Stimulated activated CD4-positive, alpha-beta T cell treated with anti-CD3 and anti-CD28 coated beads, TNF-alpha, amount 100 ng/mL, for 1 hour (primary cell): ENCODE results near the gene PPM1F.
"Not testable (repeated sequence)": the region's sequence is repeated elsewhere in the genome, so short reads cannot be mapped to it uniquely, and the experiment has no call there.

Experiments
- DNase-seq, 3 donors: peaks; one replicate each; pipeline ENCODE4 v3.0.0-alpha.2; 2020; ENCODE audit warnings: low read depth in 3 of 3, low spot score in 1 of 3

Gene PPM1F

DNA sequence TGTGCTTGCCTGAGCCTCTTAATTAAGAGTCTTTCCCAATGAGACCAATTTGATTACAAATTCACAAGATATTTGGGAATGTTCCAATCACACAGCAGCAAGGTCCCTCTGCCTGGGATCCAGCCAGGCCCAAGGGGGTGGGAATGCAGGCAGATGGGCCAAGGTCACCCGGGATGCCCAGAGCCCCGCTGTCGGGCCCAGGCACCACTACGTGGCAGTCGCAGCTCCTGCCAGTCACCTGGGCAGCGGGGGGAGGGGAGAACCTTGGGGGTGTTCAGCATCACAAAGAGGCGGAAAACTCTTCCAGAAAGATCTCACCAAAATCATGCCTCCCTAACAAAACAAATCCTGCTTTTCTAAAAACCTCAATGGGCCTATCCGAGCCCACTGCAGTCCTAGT is 30.9 kb downstream of the PPM1F start:
- no peak for DNase-seq

DNA sequence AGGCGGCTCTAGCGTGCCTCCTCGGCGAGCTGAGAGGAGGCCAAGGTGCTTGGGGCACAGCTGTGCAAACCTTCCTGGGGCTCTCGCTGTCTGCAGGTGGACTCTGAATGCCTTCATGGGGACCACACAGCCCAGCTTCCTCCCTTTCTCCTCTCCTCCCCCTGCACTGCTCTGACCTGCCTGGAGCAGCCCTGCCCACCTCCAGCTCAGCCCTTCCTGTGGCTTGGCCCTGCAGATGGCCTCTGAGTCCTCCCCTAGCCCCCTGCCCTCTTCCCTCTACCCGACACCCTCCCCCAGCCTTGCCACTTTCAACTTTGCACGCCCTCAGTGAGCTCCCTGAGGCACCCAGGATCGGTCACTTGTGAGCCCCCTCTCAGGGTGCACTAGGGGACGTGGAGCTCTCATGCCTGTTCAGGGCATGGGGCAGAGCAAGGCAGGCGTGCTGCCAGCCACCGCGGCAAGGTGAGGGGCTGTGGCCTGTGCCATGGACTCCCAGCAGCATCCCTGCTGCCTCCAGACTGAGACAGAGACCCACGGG is 31.4 kb downstream of the PPM1F start:
- DNase-seq, result no peak

DNA sequence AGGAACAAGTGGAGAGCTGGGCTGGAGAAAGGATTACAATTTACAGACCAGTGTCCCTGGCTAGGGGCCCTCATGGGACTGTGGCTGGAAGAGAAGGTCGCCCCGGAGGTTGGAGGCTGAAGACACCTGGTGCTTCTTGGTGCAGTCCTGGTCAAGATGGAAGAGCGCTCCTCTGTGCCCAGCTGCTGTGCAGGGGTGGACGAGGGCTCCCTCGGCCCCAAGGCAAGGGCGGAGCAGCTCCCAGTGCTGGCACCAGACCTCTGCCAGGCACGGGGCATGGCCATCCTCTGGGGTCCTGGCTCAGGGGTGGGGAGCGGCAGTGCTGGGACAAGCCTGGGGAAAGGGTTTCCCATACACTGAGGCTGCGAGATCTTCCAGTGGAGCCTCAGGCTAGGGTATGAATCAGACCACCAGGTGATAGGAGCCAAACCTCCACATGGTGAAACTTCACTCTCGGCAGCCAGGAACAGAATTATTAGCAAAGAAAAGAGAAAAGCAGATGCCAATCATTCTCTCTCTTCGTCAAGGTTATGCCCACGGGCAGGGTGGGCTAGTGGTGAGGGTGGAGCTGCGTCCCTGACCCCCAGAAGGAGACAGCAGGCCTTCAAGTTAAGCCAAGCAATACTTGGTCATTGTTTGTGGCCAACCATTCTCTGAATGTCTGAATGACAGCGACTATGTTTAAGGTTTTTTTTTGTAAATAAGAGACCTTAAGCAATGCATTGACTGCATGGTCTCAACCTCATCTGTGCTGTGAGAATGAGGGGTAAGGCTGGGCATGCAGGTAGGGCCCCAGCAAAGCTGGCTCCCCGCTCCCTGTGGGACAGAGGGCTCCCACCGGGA is 32.1 kb downstream of the PPM1F start:
- no peak for DNase-seq

GRCh38 chr22:21919526-21920307 is 32.9 kb downstream of the PPM1F start:
- DNase-seq, result no peak

DNA sequence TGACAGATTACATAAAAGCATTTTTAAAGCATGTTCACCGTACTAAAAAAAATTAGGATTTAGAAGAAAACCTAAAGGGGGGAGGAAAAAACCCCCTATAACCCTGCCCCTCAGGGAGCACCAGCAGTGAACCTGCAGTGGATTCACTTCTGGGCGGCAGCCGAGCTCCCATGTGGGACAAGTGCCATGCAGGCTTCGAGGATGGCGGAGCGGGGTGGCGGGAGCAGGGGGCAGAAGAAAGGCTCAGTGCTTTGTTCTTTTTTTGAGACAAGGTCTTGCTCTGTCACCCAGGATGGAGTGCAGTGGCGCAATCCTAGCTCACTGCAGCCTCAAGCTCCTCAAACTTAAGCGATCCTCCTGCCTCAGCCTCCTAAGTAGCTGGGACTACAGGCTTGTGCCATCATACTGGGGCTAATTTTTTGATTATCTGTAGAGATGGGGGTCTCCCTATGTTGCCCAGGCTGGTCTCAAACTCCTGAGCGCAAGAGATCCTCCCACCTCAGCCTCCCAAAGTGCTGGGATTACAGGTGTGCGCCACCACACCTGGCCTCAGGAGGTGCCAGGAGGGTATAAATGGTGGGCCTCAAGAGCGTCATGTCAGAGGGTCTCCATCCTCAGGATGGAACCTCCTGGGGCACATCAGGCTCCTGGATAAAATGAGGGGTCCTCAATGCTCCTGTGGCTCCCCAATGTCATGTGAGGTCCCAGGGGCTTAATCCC is 34.0 kb downstream of the PPM1F start:
- DNase-seq, result no peak

DNA sequence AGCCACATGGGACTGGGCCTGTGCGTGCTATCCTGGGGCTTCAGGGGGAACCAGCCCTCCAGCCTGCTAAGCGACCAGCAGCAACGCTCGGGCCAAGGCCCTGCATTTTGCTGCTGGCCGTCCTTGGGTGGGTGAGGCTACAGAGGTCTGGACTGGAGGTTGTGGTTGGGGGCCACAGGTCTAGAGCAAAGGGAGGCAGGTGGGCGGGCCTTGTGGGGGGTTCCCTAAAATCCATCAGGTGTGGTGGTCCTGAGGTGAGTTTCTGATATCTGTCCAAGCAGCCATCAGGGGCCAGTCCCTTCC is 34.7 kb downstream of the PPM1F start:
- no peak for DNase-seq

GRCh38 chr22:21917181-21917958 is 35.3 kb downstream of the PPM1F start:
- no peak for DNase-seq

DNA sequence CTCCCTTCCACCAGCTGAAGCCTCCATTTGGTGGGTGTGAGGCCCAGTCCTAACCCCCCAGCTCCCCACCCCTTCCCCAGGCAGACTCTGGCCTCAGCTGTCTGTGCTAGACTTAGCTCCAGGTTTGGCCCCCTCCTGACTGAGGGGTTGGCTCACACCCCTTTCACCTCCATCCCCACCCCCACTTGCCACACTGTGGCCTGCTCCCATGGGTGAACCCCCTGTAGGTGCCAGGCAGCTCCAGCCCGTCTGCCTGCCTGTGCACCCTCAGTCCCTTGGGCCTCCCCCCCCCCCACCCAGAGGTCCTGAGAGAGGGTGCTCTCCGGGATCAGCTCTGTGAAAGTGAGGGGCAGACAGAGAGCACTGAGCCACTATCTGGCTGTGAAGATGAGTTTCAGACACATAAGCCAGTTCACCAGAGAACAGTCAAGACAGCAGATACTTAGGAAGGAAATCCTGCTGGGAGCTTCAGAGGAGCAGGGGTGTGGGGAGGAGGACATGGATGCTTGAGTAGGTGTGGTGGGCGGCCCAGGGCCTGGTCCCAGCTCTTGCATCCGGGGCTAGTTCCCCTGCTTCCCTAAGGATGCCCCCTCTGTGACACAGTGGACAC is 36.2 kb downstream of the PPM1F start:
- DNase-seq, result no peak

DNA sequence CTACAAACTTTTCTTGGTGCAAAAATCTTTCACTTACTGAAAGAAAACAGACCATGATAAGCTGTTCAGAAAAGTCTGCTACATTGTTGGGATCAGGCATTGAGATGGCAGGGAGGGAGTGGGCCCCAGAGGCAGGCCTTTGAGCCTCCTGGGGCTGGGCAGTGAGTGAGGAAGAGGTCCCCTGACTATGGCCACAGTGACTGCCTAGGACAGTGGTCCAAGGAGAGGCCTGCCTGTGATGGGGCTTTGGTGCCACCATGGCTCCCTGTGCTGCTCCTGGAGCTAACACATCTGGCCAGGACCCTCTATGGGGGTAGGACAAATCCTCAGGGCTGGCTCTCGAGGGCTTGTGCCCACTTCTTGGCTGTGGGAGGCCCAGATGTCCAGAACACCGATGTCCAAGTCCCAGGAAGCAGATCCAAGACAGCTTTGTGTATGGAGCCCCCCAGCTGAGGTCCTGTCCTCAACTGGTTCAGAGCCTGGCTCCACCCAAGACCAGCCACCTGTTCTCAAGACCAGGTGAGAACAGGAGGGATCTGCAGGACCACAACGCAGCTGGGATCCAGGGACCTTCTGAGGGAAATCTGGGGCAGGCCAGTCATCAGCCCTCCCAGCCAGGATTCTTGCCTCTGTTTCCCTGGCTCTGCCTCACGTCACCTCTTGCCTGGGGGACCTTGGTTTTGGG is 36.9 kb downstream of the PPM1F start:
- DNase-seq, result no peak

GRCh38 chr22:21914033-21914642 is 38.5 kb downstream of the PPM1F start:
- DNase-seq, result not testable (repeated sequence)

GRCh38 chr22:21910367-21910766 is 42.3 kb downstream of the PPM1F start:
- DNase-seq, result not testable (repeated sequence)

DNA sequence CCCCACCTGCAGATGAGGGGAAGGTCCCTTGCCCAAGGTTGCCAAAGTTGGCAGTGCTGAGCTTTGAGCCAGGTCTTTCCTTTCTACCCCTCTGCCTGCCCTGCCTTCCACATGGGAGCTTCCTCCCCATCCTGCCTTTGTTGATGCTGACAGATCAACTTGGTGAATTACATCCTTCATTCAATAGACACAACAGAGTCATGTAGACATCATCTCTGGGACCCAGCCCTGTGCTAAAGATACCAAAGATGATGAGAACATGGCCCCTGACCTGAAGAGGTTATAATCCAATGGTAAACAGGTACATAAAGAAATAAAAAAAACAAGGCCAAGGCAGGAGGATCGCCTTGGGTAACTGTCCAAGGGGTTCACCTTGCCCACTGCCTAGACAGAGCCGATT is 42.8 kb downstream of the PPM1F start:
- DNase-seq, result no peak

- DNase-seq, result no peak
Measured at GRCh38 chr22:21907638-21908522, 44.8 kb downstream of the PPM1F start.

DNA sequence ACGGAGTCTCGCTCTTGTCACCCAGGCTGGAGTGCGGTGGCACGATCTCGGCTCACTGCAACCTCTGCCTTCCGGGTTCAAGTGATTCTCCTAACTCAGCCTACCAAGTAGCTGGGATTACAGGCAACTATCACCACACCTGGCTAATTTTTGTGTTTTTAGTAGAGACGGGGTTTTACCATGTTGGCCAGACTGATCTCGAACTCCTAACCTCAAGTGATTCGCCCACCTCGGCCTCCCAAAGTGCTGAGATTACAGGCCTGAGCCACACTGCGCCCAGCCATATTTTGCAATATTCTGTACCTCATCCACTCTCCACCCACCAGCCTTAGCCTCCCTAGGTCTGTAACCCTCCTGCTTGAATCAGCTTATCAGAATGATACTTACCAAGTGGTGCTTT is 47.4 kb downstream of the PPM1F start:
- not testable (repeated sequence) for DNase-seq

GRCh38 chr22:21904250-21904789 is 48.3 kb downstream of the PPM1F start:
- DNase-seq, result no peak

- DNase-seq, result no peak
Measured at GRCh38 chr22:21903283-21903682, 49.4 kb downstream of the PPM1F start.

DNA sequence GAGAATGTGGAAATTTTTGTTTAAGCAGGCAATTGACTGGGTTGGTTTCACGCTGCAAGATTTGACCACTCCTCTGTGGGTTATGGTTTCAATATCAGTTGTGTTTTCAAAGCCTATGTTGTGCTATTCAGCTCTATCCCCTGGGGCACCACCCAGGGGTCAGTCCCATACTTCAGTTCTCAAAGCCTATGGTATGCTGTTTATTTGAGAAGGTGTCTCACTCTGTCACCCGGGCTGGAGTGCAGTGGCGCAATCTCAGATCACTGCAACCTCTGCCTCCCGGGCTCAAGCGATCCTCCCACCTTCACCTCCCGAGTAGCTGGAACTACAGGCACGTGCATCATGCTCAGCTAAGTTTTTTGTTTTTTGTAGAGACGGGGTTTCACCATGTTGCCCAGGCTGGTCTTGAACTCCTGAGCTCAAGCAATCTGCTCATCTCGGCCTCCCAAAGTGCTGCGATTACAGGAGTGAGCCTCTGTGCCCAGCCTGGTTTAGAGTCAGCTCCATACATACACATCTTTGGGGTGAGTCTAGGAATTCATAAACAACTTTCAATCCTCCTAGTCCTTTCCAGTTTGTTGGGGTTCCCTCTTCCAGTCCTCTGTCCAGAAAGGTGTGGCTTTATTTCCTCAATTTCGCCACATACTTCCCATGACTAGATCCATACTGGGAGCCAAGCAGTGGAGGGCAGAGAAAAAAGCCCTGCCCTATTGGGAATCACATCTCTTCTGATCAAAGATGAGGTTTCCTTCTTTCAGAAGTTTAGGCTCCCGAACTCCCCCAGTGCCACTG is 50.2 kb downstream of the PPM1F start:
- DNase-seq, result no peak
